Calu3 (cell line): ENCODE results near the gene CACNG7. TPM values are rescaled to one million over a fixed set of nuclear protein-coding genes. Genes with fewer than 3 reads are reported as not detected.

Source experiments
- BruUV-seq: library from RNA; stranded (reverse); fragments of 400-500 nt; replicated peaks from 2 replicates; lab custom pipeline; 2021; lab: Mats Ljungman, UMichigan
- CTCF ChIA-PET: fragments of 300-600 bp; sonication (Branson Sonifier 250); formaldehyde crosslinking; loops from one replicate; lab custom pipeline; 2022; ENCODE audit warnings: antibody characterized with exemption; lab: Charles Lee
- DNase-seq: peaks from one replicate; pipeline ENCODE4 v3.0.0; 2022
- H3K27ac Mint-ChIP-seq: one replicate; pipeline ENCODE4 v1.8.0; 2022; ENCODE audit warnings: mixed read lengths; ENCODE audit not compliant: unreplicated experiment
- H3K27me3 Mint-ChIP-seq: one replicate; pipeline ENCODE4 v1.8.0; 2022; ENCODE audit warnings: mixed read lengths; ENCODE audit not compliant: unreplicated experiment
- H3K36me3 Mint-ChIP-seq: one replicate; pipeline ENCODE4 v1.8.0; 2022; ENCODE audit warnings: mild to moderate bottlenecking, moderate library complexity, mixed read lengths; ENCODE audit not compliant: insufficient read depth, unreplicated experiment
- H3K4me1 Mint-ChIP-seq: one replicate; pipeline ENCODE4 v1.8.0; 2022; ENCODE audit warnings: mild to moderate bottlenecking, low read depth, mixed read lengths; ENCODE audit not compliant: unreplicated experiment
- H3K4me3 Mint-ChIP-seq: one replicate; pipeline ENCODE4 v1.8.0; 2022; ENCODE audit warnings: mild to moderate bottlenecking, low read depth, moderate library complexity, mixed read lengths; ENCODE audit not compliant: unreplicated experiment
- H3K9me3 Mint-ChIP-seq: one replicate; pipeline ENCODE4 v1.8.0; 2022; ENCODE audit warnings: low read depth, mixed read lengths; ENCODE audit not compliant: unreplicated experiment
- CTCF ChIP-seq: fragments of 200-600 bp; IDR thresholded peaks from one replicate; pipeline ENCODE4 v1.8.0; 2022; ENCODE audit warnings: antibody characterized with exemption; ENCODE audit not compliant: unreplicated experiment
- intact Hi-C: fragments of 100-400 bp; cut with micrococcal nuclease; formaldehyde crosslinking; loops from one replicate; pipeline ENCODE4 v1.10.0; 2022; ENCODE audit not compliant: unreplicated experiment
- total RNA-seq: library from RNA; stranded (reverse); gene quantifications from 2 replicates; pipeline ENCODE4 v1.2.3, GENCODE V29; 2022

Gene CACNG7
- total RNA-seq, 1 experiment from 2014 or later = not detected

- no peak overlapping the region for H3K27ac Mint-ChIP-seq
- H3K4me1 Mint-ChIP-seq = peaks cover 35% of the 10 kb centered on the region
- no peak for TF ChIP-seq CTCF
- no peak overlapping the region for H3K4me3 Mint-ChIP-seq
- H3K27me3 Mint-ChIP-seq = peaks cover 93% of the 10 kb centered on the region
- DNase-seq = no peak
- intact Hi-C loops = no loop called here
- CTCF ChIA-PET = no interaction called here
- no peaks in the 10 kb centered on the region for H3K9me3 Mint-ChIP-seq
- BruUV-seq = no TSS peak
- H3K36me3 Mint-ChIP-seq = peaks cover 5% of the 10 kb centered on the region
These were observed 52.7 kb downstream of the CACNG7 start for GRCh38 chr19:53961523-53962356.

GRCh38 chr19:53962887-53963431 is 53.9 kb downstream of the CACNG7 start, which contains the start of gene CACNG8:
Gene CACNG8, plus strand, starts transcription at chr19:53962937.
- intact Hi-C loops = no loop called here
- Mint-ChIP-seq H3K4me3 (no peak within 1 kb of the TSS), H3K27ac (no peak within 1 kb of the TSS), H3K9me3 (no peaks in the 10 kb centered on the region), H3K4me1 (peaks cover 25% of the 10 kb centered on the region), H3K36me3 (peaks cover 5% of the 10 kb centered on the region), H3K27me3 (peaks cover 88% of the 10 kb centered on the region)
- CTCF ChIA-PET = interaction anchor here (0.7 kb wide), 1 partner anchor 12 kb away, joined by 3 read pairs; no protein-coding TSS in a partner anchor
- TF ChIP-seq CTCF = no peak
- no TSS peak for BruUV-seq
- no peak for DNase-seq

- no peak for TF ChIP-seq CTCF
- H3K27me3 Mint-ChIP-seq = peaks cover 71% of the 10 kb centered on the region
- peaks cover 24% of the 10 kb centered on the region for H3K4me1 Mint-ChIP-seq
- H3K4me3 Mint-ChIP-seq = no peak overlapping the region
- intact Hi-C loops = no loop called here
- CTCF ChIA-PET = no interaction called here
- DNase-seq = no peak
- no peaks in the 10 kb centered on the region for H3K9me3 Mint-ChIP-seq
- peaks cover 5% of the 10 kb centered on the region for H3K36me3 Mint-ChIP-seq
- BruUV-seq = no TSS peak
- no peak overlapping the region for H3K27ac Mint-ChIP-seq
These were observed 56.0 kb downstream of the CACNG7 start for GRCh38 chr19:53965091-53965490.

GRCh38 chr19:53966931-53967330 is 57.9 kb downstream of the CACNG7 start:
- Mint-ChIP-seq H3K4me3 (no peak overlapping the region), H3K9me3 (no peaks in the 10 kb centered on the region), H3K36me3 (peaks cover 5% of the 10 kb centered on the region), H3K4me1 (peaks cover 12% of the 10 kb centered on the region), H3K27me3 (peaks cover 52% of the 10 kb centered on the region), H3K27ac (no peak overlapping the region)
- DNase-seq = no peak
- intact Hi-C loops = no loop called here
- TF ChIP-seq CTCF = no peak
- no TSS peak for BruUV-seq
- CTCF ChIA-PET = no interaction called here
